ENCODE measurements around the gene LRRK1.

- TF ChIP-seq CTCF (conservative IDR thresholded peaks at IDR 0.05; ENCODE audit: low read depth in 2 of 2), result no peak
- no peak for TF ChIP-seq CREB1 (CRISPR knock-in tag; IDR thresholded peaks at IDR 0.05; ENCODE audit: low read depth)
- no peak for TF ChIP-seq EZH2 (IDR thresholded peaks at IDR 0.05; ENCODE audit: low read depth, unreplicated experiment)
- no peak for TF ChIP-seq REST (IDR thresholded peaks at IDR 0.05; ENCODE audit: unreplicated experiment)
- TF ChIP-seq POLR2AphosphoS5 (IDR thresholded peaks at IDR 0.05; ENCODE audit: low read depth), result no peak
- no peak for TF ChIP-seq EZH2phosphoT487 (IDR thresholded peaks at IDR 0.05; ENCODE audit: unreplicated experiment)
- no peak for TF ChIP-seq JUNB (IDR thresholded peaks at IDR 0.05; ENCODE audit: unreplicated experiment)
- TF ChIP-seq ETS1 (IDR thresholded peaks at IDR 0.05), result no peak
- TF ChIP-seq ZNF114 (CRISPR knock-in tag; IDR thresholded peaks at IDR 0.05), result no peak
- no peak for TF ChIP-seq STAT1 (IDR thresholded peaks at IDR 0.05; ENCODE audit: unreplicated experiment)
- no peak for TF ChIP-seq NANOG (IDR thresholded peaks at IDR 0.05; ENCODE audit: borderline replicate concordance)
- TF ChIP-seq ZNF331 (CRISPR knock-in tag; IDR thresholded peaks at IDR 0.05; ENCODE audit: low read depth), result no peak
These were observed 150.9 kb downstream of the LRRK1 start for GRCh38 chr15:101070024-101070423.

Data from GM23338 (cell line).